ENCODE results near the gene LRRK2. TPM values are rescaled to one million over a fixed set of nuclear protein-coding genes. Genes with fewer than 3 reads are reported as not detected.
A peak's percentile ranks its signal among the peaks of the same experiment; 100 is the strongest.
"Not testable (repeated sequence)": the region's sequence is repeated elsewhere in the genome, so short reads cannot be mapped to it uniquely, and the experiment has no call there.

Gene LRRK2
- total RNA-seq, 4 donors from 2014 or later = 24.0 to 32.8 (median 29.2) TPM

DNA sequence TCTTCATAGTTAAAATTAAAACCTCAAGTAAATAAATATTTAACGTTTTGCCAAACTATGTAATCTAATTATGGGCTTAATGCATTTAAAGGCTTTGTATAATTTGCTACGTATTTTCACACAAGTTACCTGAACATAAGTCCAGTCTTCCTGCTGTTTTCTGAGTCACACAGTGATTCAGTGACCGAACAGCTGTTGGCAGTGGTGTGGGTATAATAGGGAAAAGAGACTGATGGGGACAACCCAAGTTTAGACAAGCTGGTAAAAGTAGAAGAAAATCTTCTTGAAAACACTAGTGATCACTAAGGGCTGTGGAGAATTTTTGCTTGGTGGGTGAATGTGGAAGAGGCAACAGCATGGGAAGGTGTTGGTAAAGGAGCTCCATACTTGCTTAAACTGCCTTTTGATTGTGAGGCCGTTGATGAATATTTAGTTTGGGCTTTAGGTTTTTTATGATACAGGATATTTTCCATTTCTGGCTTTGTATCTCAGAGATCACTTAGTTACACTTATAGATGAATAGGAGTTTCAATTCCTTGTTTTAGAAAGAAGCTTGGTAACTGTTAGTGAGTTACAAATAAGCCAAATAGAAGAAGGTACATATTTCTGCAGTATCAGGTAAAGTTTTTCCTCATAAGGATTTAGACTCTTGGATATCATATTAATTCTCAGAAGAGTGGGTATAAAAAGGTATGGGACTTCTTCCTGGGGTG is 23.9 kb downstream of the LRRK2 start:
- Histone ChIP-seq H3K9me3 (no peaks in the 10 kb centered on the region), H3K27me3 (no peaks in the 10 kb centered on the region), H3K4me3 (no peak overlapping the region), H3K27ac (replicated peaks in 1 of 4) (no peak overlapping the region), H3K36me3 (peaks cover 5 to 45% (median 25%) of the 10 kb centered on the region in 4 donors), H3K4me1 (peaks cover 0 to 4% (median 2%) of the 10 kb centered on the region in 4 donors)
- no peak for DNase-seq (ENCODE audit: extremely low spot score)
- WGBS = 85% methylated on average over 4 of the region's 4 CpGs
- intact Hi-C loops (cut with DNase I) = no loop called here
- TF ChIP-seq EP300 (IDR thresholded peaks at IDR 0.05) = no peak
- no peak for TF ChIP-seq CTCF (IDR thresholded peaks at IDR 0.05)
- no peak for TF ChIP-seq POLR2A (IDR thresholded peaks at IDR 0.05; ENCODE audit: low read depth)
- no peak for TF ChIP-seq POLR2AphosphoS5 (IDR thresholded peaks at IDR 0.05)

DNA sequence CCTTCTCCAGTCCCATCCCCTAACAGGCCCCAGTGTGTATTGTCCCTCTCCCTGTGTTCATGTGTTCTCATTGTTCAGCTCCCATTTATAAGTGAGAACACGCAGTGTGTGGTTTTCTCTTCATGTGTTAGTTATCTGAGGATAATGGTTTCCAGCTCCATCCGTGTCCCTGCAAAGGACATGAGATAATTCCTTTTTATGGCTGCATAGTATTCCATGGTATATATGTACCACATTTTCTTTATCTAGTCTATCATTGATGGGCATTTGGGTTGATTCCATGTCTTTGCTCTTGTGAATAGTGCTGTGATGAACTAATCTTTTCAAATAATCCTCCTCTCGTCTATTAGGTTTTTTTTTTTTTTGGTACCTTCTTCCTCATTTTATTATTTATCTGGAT is 25.9 kb downstream of the LRRK2 start:
- DNase-seq (ENCODE audit: extremely low spot score); H3K4me1 ChIP-seq; H3K27me3 ChIP-seq; H3K9me3 ChIP-seq; intact Hi-C loops (cut with DNase I); H3K4me3 ChIP-seq; H3K27ac ChIP-seq (replicated peaks in 1 of 4): not testable (repeated sequence)
- 88% methylated on average over 3 of the region's 3 CpGs for WGBS
- peaks cover 5 to 58% (median 29%) of the 10 kb centered on the region in 4 donors for H3K36me3 ChIP-seq

DNA sequence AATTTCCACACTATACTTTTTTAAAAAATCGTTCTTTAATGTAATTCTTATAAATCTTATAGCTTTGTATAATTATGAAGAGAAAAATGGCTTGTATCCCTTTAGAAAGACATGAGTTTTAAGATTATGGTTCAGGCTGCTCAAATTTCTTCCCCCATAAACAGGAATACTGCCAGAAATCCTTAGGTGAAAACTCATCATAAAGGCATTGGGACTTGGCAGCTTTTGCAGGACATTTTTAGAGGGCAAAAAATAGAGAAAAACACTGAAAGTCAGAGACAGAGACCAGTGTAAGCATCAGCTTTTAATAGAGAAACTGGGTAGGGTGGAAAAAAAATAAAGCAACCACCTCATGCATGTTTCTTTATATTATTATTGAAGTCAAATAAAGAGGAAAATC is 29.1 kb downstream of the LRRK2 start:
- intact Hi-C loops (cut with DNase I) = no loop called here
- peak overlapping the region in 1 of 4 donors; percentile 2 for H3K27ac ChIP-seq (replicated peaks in 1 of 4)
- no peak for TF ChIP-seq POLR2A (IDR thresholded peaks at IDR 0.05; ENCODE audit: low read depth)
- TF ChIP-seq CTCF (IDR thresholded peaks at IDR 0.05) = no peak
- TF ChIP-seq POLR2AphosphoS5 (IDR thresholded peaks at IDR 0.05) = no peak
- no peak for TF ChIP-seq EP300 (IDR thresholded peaks at IDR 0.05)
- no peak for DNase-seq (ENCODE audit: extremely low spot score)
- peaks cover 5 to 60% (median 29%) of the 10 kb centered on the region in 4 donors for H3K36me3 ChIP-seq
- WGBS = 65% methylated on average over 1 of the region's 1 CpG
- H3K4me1 ChIP-seq = peaks cover 0 to 10% (median 3%) of the 10 kb centered on the region in 4 donors
- H3K9me3 ChIP-seq = no peaks in the 10 kb centered on the region
- no peaks in the 10 kb centered on the region for H3K27me3 ChIP-seq
- H3K4me3 ChIP-seq = no peak overlapping the region

DNA sequence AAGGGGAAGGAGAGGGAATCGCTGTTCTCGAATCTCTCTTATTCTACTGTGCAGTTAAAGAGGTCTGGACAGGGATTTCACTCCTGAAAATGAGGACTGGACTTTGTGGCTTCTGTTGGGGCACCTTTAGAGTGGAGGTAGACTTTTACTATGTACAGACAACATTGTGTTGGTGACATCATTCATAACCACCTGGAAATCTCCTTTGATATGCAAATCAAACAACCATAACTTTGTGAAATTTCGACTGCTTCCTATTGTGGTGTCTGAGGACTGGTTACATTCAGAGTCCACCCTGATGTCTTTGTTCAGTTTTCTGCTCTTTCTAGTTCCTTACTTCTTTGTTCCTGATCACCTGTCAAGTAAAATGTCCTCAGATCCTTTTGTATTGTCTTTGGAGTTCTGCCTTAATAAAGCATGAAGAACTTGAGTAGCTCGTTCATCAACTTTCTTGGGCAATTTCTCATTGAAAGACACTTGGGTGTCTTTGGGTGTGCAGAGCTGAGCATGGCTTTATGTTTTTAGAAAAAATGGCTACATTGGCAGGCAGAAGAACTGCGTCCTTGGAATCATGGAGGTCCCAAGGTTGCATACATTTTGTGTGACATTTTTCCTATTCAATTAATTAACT is 29.8 kb downstream of the LRRK2 start:
- peaks cover 0 to 10% (median 3%) of the 10 kb centered on the region in 4 donors for H3K4me1 ChIP-seq
- TF ChIP-seq POLR2A (IDR thresholded peaks at IDR 0.05; ENCODE audit: low read depth) (no peak), POLR2AphosphoS5 (IDR thresholded peaks at IDR 0.05) (no peak), EP300 (IDR thresholded peaks at IDR 0.05) (no peak), CTCF (IDR thresholded peaks at IDR 0.05) (no peak)
- H3K36me3 ChIP-seq = peaks cover 5 to 65% (median 28%) of the 10 kb centered on the region in 4 donors
- 82% methylated on average over 5 of the region's 5 CpGs for WGBS
- no peak overlapping the region for H3K4me3 ChIP-seq
- intact Hi-C loops (cut with DNase I) = no loop called here
- DNase-seq (ENCODE audit: extremely low spot score) = no peak
- H3K9me3 ChIP-seq = no peaks in the 10 kb centered on the region
- H3K27me3 ChIP-seq = no peaks in the 10 kb centered on the region
- H3K27ac ChIP-seq (replicated peaks in 1 of 4) = no peak overlapping the region

DNA sequence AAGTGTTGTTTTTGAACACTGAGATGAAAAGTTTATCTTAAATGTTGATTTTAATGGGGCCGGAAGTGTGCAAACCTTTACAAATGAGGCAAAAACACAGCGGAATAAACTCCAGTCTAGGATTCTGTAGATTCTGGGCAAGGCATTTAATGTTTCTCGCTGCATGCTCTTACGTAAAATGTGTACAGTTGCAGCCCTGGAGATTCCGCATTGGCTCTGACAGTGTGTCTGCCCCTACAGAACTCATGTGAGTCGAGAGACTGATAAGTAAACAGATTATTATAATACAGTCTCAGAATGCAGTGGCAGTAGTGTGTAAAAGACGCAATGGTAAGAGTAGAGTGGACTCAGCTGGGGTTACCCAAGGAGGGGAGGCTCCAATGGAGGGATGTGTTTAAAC is 33.6 kb downstream of the LRRK2 start:
- Histone ChIP-seq H3K9me3 (no peaks in the 10 kb centered on the region), H3K36me3 (peaks cover 0 to 40% (median 4%) of the 10 kb centered on the region in 4 donors), H3K27ac (replicated peaks in 1 of 4) (no peak overlapping the region), H3K4me1 (peaks cover 0 to 20% (median 17%) of the 10 kb centered on the region in 4 donors), H3K27me3 (no peaks in the 10 kb centered on the region), H3K4me3 (no peak overlapping the region)
- DNase-seq (ENCODE audit: extremely low spot score) = no peak
- WGBS = 84% methylated on average over 7 of the region's 7 CpGs
- intact Hi-C loops (cut with DNase I) = no loop called here
- no peak for TF ChIP-seq POLR2A (IDR thresholded peaks at IDR 0.05; ENCODE audit: low read depth)
- no peak for TF ChIP-seq POLR2AphosphoS5 (IDR thresholded peaks at IDR 0.05)
- no peak for TF ChIP-seq EP300 (IDR thresholded peaks at IDR 0.05)
- TF ChIP-seq CTCF (IDR thresholded peaks at IDR 0.05) = no peak
